Upper lobe of left lung (tissue), 4 donors: ENCODE data around the gene ASB18.

Source experiments
- CTCF ChIP-seq, 6 experiments: fragments of 450-650 bp in 4 of 6; fragments of 200-600 bp in 2 of 6; sonication (generic) in 2 of 6; IDR thresholded peaks; one replicate each; pipeline ENCODE4 v1.5.1; 2016 to 2019; ENCODE audit warnings: antibody characterized with exemption in 6 of 6
- EP300 ChIP-seq, 4 donors: sonication (generic); formaldehyde crosslinking; IDR thresholded peaks; one replicate each; pipeline ENCODE4 v1.5.1; 2017; ENCODE audit warnings: antibody characterized with exemption in 4 of 4, control low read depth in 2 of 4
- POLR2A ChIP-seq, 4 donors: fragments of 450-650 bp; IDR thresholded peaks; one replicate each; pipeline ENCODE4 v1.5.1; 2016 to 2017; ENCODE audit warnings: antibody characterized with exemption in 4 of 4, mild to moderate bottlenecking in 2 of 4
- POLR2AphosphoS5 ChIP-seq, 2 donors: sonication (generic); formaldehyde crosslinking; IDR thresholded peaks; one replicate each; pipeline ENCODE4 v1.5.1; 2017; ENCODE audit warnings: antibody characterized with exemption in 2 of 2

- TF ChIP-seq CTCF (IDR thresholded peaks at IDR 0.05) (no peak), POLR2A (IDR thresholded peaks at IDR 0.05) (no peak), EP300 (IDR thresholded peaks at IDR 0.05) (no peak), POLR2AphosphoS5 (IDR thresholded peaks at IDR 0.05) (no peak)
Measured at GRCh38 chr2:236162882-236163470, 101.2 kb downstream of the ASB18 start.
